ENCODE data around the gene ABLIM1.

ABLIM1 gene

DNA sequence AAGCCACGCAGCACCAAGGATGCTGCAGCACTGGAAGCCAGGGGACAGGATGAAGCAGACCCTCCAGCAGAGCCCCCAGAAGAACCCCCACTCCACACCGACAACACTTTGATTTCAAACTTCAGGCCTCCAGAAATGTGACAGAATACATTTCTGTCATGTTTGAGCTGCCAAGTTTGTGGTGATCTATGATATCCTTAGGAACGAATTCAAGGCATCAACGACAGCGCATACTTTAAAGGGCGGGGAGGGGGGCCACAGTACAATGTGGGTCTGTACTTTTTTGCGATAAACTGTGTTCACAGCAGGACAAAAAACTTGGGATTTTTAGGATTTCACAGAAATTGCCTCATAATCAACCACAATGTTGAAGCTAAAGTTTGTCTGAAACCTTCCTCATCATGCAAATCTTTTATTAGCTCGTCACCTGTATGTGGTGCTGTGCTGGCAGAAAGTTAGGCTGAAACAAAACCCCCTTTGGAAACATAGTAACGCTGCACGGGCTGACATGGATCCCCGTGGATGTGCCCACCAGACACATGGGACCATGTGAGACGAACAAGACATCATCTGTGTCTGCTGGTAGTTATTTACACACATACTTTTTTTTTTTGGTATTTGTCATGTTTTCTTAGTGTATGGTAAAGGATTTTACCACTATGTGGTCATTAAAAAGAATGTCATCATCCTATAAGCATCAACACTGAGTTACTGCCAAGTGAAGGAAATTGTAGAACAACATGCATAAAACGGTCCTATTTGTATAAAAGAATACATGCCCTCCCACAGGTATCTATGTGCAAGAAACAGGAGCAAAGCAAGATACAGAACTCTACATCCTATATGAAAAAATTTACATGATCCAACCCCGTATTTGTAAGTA, 140.5 kb downstream of the ABLIM1 start:
- H3K4me1 Mint-ChIP-seq (ENCODE audit: low read depth), result peaks cover 78% of the 10 kb centered on the region
- no peaks in the 10 kb centered on the region for H3K9me3 Mint-ChIP-seq
- peaks cover 35% of the 10 kb centered on the region for H3K36me3 Mint-ChIP-seq (ENCODE audit: low read depth)
- H3K27me3 Mint-ChIP-seq (ENCODE audit: low read depth), result peaks cover 3% of the 10 kb centered on the region
- peak overlapping the region; percentile 58 for H3K27ac Mint-ChIP-seq
- H3K4me3 Mint-ChIP-seq, result peak overlapping the region; percentile 32

- H3K36me3 Mint-ChIP-seq (ENCODE audit: low read depth), result peaks cover 38% of the 10 kb centered on the region
- H3K4me1 Mint-ChIP-seq (ENCODE audit: low read depth), result peaks cover 75% of the 10 kb centered on the region
- H3K9me3 Mint-ChIP-seq, result no peaks in the 10 kb centered on the region
- no peak overlapping the region for H3K4me3 Mint-ChIP-seq
- H3K27me3 Mint-ChIP-seq (ENCODE audit: low read depth), result peaks cover 3% of the 10 kb centered on the region
- peak overlapping the region; percentile 34 for H3K27ac Mint-ChIP-seq
Observed at GRCh38 chr10:114516356-114516755, 141.7 kb downstream of the ABLIM1 start.

DNA sequence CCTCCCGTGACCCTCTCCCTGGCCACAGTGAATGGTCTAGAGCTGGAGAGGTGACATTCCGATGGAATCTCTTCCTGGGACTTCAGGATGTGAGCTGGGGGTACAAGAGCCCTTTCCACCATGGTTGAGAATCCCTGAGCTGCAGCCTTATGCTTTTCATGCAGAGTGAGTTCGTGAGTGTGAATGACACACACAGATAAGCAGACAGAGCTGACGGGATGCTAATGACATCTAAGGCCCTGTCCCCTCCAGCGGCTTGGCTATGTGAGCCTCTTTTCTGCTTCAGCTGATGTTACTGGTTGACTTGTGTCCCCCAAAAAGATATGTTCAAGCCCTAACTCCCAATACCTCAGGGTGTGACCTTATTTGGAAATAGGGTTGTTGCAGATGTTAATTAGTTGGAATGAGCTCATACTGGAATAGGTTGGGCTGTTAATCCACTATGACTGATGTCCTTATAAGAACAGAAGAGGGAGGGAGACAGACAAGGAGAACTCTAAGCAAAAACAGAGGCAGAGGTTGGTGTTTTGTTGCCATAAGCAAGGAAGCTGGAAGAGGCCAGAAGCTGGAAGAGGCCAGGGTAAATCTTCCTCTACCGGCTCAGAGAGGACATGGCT, 142.7 kb downstream of the ABLIM1 start:
- Mint-ChIP-seq H3K4me1 (ENCODE audit: low read depth) (peaks cover 70% of the 10 kb centered on the region), H3K9me3 (no peaks in the 10 kb centered on the region), H3K27me3 (ENCODE audit: low read depth) (no peaks in the 10 kb centered on the region), H3K36me3 (ENCODE audit: low read depth) (peaks cover 35% of the 10 kb centered on the region), H3K27ac (no peak overlapping the region), H3K4me3 (no peak overlapping the region)

GRCh38 chr10:114513381-114513792, 144.7 kb downstream of the ABLIM1 start:
- H3K27ac Mint-ChIP-seq, result no peak overlapping the region
- H3K36me3 Mint-ChIP-seq (ENCODE audit: low read depth), result peaks cover 38% of the 10 kb centered on the region
- H3K4me1 Mint-ChIP-seq (ENCODE audit: low read depth), result peaks cover 66% of the 10 kb centered on the region
- H3K9me3 Mint-ChIP-seq, result no peaks in the 10 kb centered on the region
- no peak overlapping the region for H3K4me3 Mint-ChIP-seq
- H3K27me3 Mint-ChIP-seq (ENCODE audit: low read depth), result no peaks in the 10 kb centered on the region

GRCh38 chr10:114511881-114512280, 146.2 kb downstream of the ABLIM1 start:
- Mint-ChIP-seq H3K36me3 (ENCODE audit: low read depth) (peaks cover 34% of the 10 kb centered on the region), H3K4me3 (no peak overlapping the region), H3K27me3 (ENCODE audit: low read depth) (no peaks in the 10 kb centered on the region), H3K27ac (no peak overlapping the region), H3K4me1 (ENCODE audit: low read depth) (peaks cover 55% of the 10 kb centered on the region), H3K9me3 (no peaks in the 10 kb centered on the region)

DNA sequence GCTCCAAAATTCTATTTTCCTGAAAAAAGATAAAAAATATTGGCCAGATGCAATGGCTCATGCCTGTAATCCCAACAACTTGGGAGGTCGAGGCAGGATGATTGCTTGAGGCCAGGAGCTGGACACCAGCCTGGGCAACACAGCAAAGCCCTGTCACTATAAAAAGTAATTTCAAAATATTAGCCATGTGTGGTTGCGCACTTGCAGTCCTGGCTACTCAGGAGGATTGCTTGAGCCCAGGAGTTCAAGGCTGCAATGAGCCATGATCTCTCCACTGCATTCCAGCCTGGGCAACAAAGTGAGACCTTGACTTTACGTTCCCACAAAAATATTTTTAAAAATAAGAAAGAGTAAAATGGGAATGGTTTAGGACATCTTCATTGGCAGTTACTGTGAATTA, 149.7 kb downstream of the ABLIM1 start:
- no peak overlapping the region for H3K4me3 Mint-ChIP-seq
- H3K27me3 Mint-ChIP-seq (ENCODE audit: low read depth), result no peaks in the 10 kb centered on the region
- no peak overlapping the region for H3K27ac Mint-ChIP-seq
- H3K36me3 Mint-ChIP-seq (ENCODE audit: low read depth), result peaks cover 37% of the 10 kb centered on the region
- peaks cover 42% of the 10 kb centered on the region for H3K4me1 Mint-ChIP-seq (ENCODE audit: low read depth)
- H3K9me3 Mint-ChIP-seq, result no peaks in the 10 kb centered on the region

DNA sequence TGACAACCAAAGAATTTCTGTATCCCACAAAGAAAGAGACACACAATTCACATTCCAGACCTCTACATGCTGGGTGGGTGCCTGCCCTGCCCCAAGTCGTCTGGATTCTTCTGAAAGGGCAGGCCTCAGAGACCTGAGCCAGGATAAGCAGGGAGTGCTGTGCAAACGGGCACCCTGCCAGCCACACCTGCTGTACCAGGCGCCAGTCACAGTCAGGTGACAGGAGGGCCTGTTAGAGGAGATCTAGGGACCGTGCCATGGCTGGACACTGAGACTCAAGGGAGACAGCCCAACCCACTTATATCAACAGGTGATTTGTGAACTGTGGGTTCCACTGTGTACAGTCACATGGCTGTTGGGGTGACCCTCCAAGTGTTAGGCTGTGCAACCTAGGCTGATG, 150.6 kb downstream of the ABLIM1 start:
- Mint-ChIP-seq H3K27ac (no peak overlapping the region), H3K4me1 (ENCODE audit: low read depth) (peaks cover 36% of the 10 kb centered on the region), H3K9me3 (no peaks in the 10 kb centered on the region), H3K36me3 (ENCODE audit: low read depth) (peaks cover 33% of the 10 kb centered on the region), H3K27me3 (ENCODE audit: low read depth) (no peaks in the 10 kb centered on the region), H3K4me3 (no peak overlapping the region)

GRCh38 chr10:114506871-114507385, 151.1 kb downstream of the ABLIM1 start:
- Mint-ChIP-seq H3K27me3 (ENCODE audit: low read depth) (no peaks in the 10 kb centered on the region), H3K36me3 (ENCODE audit: low read depth) (peaks cover 32% of the 10 kb centered on the region), H3K4me1 (ENCODE audit: low read depth) (peaks cover 36% of the 10 kb centered on the region), H3K9me3 (no peaks in the 10 kb centered on the region), H3K27ac (no peak overlapping the region), H3K4me3 (no peak overlapping the region)

GRCh38 chr10:114504769-114505579, 153.1 kb downstream of the ABLIM1 start:
- no peak overlapping the region for H3K4me3 Mint-ChIP-seq
- peaks cover 46% of the 10 kb centered on the region for H3K4me1 Mint-ChIP-seq (ENCODE audit: low read depth)
- no peak overlapping the region for H3K27ac Mint-ChIP-seq

GRCh38 chr10:114502074-114502473, 156.0 kb downstream of the ABLIM1 start:
- Mint-ChIP-seq H3K9me3 (no peaks in the 10 kb centered on the region), H3K27me3 (ENCODE audit: low read depth) (no peaks in the 10 kb centered on the region), H3K36me3 (ENCODE audit: low read depth) (peaks cover 22% of the 10 kb centered on the region), H3K27ac (peak overlapping the region; percentile 50), H3K4me3 (no peak overlapping the region), H3K4me1 (ENCODE audit: low read depth) (peaks cover 55% of the 10 kb centered on the region)

More at GRCh38 chr10:114504769-114505579, 153.1 kb downstream of the ABLIM1 start:
- Mint-ChIP-seq H3K36me3 (ENCODE audit: low read depth) (peaks cover 31% of the 10 kb centered on the region), H3K27me3 (ENCODE audit: low read depth) (no peaks in the 10 kb centered on the region), H3K9me3 (no peaks in the 10 kb centered on the region)

DNA sequence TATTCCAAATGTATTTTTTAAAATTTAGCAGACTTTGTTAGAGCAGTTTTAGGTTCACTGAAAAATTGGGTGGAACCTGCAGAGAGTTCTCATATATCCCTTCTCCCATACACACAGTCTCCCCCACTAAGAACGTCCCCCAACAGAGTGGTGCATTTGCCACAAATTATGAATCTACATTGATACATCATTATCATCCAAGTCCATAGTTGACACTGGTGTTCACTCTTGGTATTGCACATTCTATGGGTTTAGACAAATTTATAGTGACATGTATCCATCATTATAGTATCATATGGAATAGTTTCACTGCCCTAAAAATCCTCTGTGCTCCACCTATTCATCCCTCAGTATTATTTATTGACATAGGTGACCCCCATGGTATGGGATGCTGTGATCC, 156.4 kb downstream of the ABLIM1 start:
- Mint-ChIP-seq H3K4me3 (no peak overlapping the region), H3K27ac (peak overlapping the region; percentile 50), H3K36me3 (ENCODE audit: low read depth) (peaks cover 22% of the 10 kb centered on the region)

GRCh38 chr10:114500643-114501042, 157.4 kb downstream of the ABLIM1 start:
- peak overlapping the region; percentile 88 for H3K27ac Mint-ChIP-seq
- H3K9me3 Mint-ChIP-seq, result no peaks in the 10 kb centered on the region

More for the DNA sequence above, 156.4 kb downstream of the ABLIM1 start:
- H3K9me3 Mint-ChIP-seq, result no peaks in the 10 kb centered on the region
- H3K27me3 Mint-ChIP-seq (ENCODE audit: low read depth), result no peaks in the 10 kb centered on the region
- H3K4me1 Mint-ChIP-seq (ENCODE audit: low read depth), result peaks cover 59% of the 10 kb centered on the region

DNA sequence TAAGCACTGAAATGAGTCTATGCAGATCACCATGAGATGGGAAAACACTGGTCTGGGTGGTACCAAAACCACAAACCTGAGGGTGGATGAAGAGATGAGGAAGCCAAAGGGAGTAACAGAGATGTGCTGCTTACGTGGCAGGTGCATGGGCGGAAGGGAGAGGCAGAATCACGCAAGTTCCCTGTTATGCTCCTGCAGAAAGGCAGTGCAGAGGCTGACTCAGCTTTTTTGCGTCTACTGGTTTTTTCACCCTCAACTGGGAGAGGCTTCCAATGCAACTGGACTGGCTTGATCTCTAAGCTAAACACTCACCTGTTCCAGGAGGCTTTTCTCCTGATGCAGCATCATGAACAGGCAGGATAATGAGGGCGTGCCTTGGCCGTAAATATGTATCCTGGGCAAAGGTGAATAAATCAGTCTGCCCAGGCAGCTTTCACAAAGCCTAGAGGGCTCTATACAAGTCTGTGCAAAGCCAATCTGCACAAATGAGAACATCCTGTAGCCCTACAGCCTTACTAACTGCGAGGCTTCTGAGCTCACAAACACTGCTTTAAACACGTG, 158.4 kb downstream of the ABLIM1 start:
- Mint-ChIP-seq H3K4me1 (ENCODE audit: low read depth) (peaks cover 59% of the 10 kb centered on the region), H3K9me3 (no peaks in the 10 kb centered on the region), H3K36me3 (ENCODE audit: low read depth) (peaks cover 29% of the 10 kb centered on the region), H3K27me3 (ENCODE audit: low read depth) (no peaks in the 10 kb centered on the region), H3K27ac (peak overlapping the region; percentile 88), H3K4me3 (peak overlapping the region; percentile 38)

More at GRCh38 chr10:114500643-114501042, 157.4 kb downstream of the ABLIM1 start:
- Mint-ChIP-seq H3K27me3 (ENCODE audit: low read depth) (no peaks in the 10 kb centered on the region), H3K4me3 (no peak overlapping the region), H3K36me3 (ENCODE audit: low read depth) (peaks cover 22% of the 10 kb centered on the region), H3K4me1 (ENCODE audit: low read depth) (peaks cover 58% of the 10 kb centered on the region)

DNA sequence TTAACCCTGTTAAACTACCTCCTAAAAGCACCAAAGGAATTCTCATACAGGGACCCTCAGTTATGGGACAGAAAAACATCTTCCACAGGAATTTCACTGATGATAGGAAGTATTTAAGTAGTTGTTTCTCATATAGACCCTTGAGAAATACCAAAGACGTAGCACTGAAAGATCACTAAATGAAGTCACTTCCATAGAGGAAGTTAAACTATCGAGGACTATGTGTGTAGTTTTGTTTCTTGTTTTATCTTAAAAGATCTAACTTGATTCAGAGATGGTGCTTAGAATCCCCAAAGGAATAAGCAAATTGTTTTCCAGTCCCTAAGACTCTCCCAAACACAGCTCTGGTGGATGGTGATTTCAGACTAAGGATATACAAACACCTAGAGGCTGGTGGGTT, 159.0 kb downstream of the ABLIM1 start:
- no peaks in the 10 kb centered on the region for H3K27me3 Mint-ChIP-seq (ENCODE audit: low read depth)
- H3K27ac Mint-ChIP-seq, result peak overlapping the region; percentile 88
- peak overlapping the region; percentile 38 for H3K4me3 Mint-ChIP-seq
- peaks cover 61% of the 10 kb centered on the region for H3K4me1 Mint-ChIP-seq (ENCODE audit: low read depth)
- H3K36me3 Mint-ChIP-seq (ENCODE audit: low read depth), result peaks cover 31% of the 10 kb centered on the region
- no peaks in the 10 kb centered on the region for H3K9me3 Mint-ChIP-seq
